Stimulated activated CD8-positive, alpha-beta memory T cell treated with anti-CD3 and anti-CD28 coated beads, Interleukin-12 subunit alpha, Interleukin-12 subunit beta, amount 100 ng/mL, for 24 hours (primary cell): ENCODE results near the gene EFNB3.

Experiments
- DNase-seq: peaks from one replicate; pipeline ENCODE4 v3.0.0-alpha.2; 2020; ENCODE audit errors: extremely low read depth

Gene EFNB3

DNA sequence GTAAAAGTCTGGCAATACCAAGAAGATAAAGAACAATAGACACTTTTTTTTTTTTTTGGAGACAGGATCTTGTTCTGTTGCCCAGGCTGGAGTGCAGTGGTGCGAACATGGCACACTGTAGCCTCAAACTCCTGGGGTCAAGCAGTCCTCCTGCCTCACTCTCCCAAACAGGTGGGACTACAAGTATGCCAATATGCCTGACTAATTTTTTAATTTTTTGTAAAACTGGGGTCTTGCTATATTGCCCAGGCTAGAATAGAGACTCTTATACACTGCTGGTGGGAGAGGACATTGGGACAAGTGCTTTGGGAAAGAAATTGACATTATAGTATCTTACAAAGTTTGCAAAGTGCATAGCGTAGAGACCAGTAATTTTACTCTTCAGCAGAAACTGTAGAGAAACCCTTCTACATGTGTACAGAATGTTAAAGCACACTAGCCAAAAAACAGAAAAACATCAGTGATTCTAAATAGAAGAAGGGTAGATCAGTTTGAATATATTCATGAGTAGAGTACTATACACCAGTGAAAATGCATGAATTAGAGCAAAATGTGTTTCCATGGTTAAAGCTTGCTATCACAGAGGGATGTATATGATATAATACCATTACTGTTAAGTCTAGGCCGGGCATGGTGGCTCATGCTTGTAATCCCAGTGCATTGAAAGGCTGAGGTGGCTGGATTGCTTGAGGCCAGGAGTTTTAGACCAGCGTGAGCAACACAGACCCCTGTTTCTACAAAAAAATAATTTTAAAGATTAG lies 7.0 kb upstream of the EFNB3 start:
- DNase-seq, result no peak

DNA sequence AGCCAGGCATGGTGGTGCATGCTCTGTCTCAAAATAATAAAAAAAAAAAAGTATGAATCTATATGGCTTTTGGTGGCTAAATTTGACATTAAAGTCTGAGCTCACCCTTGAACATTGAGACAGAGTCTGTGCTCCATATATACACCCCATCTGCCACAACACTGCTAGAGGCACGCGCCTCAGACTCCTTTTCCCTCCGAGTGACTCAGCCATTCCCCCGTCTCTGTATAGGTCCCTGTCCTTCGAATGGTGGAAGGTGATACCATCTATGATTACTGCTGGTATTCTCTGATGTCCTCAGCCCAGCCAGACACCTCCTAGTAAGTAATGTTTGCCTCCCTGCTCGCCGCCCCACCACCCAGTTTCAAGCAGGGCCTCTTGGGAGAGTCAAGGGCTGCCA lies 4.5 kb upstream of the EFNB3 start:
- no peak for DNase-seq

DNA sequence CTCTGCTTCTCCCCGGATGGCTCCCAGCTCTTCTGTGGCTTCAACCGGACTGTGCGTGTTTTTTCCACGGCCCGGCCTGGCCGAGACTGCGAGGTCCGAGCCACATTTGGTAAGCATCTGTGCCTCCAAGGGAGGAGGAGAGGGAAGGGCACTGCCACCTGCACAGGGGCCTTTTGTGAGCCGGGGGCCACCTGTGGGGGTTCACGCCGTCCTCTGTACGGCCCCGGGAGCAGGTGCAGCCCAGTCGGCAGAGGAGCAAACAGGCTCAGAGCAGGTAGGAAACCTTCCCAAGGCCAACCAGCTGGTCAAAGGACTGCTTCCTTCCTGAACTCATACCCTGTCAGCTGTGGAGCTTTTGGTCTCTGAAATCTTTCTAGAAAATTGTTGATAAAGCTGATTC lies 3.3 kb upstream of the EFNB3 start:
- no peak for DNase-seq

DNA sequence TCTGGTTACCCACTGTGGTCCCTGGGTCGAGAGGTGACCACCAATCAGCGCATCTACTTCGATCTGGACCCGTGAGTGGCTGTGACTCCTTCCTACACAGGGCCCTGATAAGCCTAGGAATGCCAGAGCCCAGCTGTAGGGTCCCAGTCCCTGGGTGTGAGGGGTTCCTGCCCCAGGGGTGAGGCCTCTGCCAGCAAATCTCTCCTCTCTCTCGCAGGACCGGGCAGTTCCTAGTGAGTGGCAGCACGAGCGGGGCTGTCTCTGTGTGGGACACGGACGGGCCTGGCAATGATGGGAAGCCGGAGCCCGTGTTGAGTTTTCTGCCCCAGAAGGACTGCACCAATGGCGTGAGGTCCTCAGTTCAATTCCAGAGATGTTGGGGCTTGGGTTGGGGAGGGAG lies 2.2 kb upstream of the EFNB3 start:
- no peak for DNase-seq

DNA sequence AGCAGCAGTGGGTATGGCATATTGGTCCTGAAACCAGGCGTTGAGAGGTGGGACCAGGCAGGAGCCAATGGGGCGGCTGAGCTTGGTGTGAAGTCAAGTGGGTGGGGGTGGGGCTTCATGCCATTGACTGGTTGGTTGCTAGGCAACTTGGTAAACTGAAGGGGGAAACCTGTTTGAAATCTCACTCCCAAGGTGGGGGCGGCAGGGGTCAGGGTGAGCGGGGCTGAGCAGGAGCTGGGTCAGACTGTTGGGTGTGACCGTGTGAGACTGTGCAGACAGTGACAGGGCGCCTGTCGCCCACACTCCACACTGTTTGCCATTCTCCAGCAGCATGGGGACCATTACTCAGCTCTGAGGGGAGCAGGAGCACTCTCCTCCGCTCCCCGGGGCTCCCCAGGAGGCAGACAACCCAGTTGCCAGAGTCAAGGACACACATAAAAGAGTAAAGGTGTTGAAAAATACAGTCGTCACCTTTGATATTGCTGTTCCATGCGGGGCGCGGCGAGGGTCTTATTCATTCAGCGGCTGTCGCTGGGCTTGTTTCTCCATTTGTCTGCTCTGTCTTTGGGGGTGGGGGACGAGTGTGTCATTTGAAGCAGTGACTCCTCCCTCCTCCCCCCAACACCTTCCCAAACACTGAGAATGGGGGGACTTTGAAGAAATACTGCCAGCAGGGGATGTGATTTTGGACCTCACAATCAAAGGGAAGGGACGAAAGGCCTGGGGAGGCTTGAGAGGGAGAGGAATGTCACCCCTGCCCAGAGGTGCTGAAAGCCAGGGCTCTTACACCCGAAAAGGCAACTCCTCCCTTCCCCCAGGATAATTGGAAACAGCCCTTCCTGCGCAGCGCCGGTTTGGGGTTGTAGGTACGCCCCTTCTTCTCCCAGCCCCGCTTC lies 1.2 kb upstream of the EFNB3 start:
- no peak for DNase-seq

DNA sequence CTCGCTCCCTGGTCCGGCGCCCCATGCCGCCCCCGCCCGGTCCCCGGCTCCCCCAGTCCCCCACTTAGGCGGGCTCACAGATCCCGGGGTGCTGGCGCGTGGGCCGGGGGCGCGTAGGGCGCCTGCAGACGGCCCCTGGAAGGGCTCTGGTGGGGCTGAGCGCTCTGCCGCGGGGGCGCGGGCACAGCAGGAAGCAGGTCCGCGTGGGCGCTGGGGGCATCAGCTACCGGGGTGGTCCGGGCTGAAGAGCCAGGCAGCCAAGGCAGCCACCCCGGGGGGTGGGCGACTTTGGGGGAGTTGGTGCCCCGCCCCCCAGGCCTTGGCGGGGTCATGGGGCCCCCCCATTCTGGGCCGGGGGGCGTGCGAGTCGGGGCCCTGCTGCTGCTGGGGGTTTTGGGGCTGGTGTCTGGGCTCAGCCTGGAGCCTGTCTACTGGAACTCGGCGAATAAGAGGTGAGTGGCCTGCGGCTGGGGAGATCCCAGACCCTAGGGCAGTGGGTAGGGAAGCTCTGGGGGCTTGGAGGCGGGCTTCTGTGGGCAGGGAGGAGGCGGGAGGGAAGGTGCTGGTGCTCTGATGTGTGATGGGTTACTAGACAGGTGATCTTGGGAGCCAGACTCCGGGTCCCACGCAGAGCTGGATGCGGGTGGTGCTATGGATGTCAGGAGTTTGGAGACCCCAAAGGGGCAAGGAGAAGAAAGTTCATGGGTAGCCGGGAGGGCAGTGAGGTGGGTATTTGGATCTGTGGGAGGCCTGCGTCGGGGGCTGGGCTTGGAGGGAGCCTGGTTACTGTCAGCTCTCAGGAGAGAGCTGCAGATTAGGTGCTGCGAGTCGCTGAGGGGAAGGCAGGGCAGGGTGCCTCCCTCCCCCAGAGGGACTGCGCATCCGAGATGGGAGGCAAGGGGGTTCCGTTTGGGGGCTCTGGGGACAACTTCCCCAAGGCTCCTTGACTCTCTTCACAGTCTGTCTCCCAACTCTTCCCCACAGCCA lies 560 bp downstream of the EFNB3 start:
- no peak for DNase-seq

DNA sequence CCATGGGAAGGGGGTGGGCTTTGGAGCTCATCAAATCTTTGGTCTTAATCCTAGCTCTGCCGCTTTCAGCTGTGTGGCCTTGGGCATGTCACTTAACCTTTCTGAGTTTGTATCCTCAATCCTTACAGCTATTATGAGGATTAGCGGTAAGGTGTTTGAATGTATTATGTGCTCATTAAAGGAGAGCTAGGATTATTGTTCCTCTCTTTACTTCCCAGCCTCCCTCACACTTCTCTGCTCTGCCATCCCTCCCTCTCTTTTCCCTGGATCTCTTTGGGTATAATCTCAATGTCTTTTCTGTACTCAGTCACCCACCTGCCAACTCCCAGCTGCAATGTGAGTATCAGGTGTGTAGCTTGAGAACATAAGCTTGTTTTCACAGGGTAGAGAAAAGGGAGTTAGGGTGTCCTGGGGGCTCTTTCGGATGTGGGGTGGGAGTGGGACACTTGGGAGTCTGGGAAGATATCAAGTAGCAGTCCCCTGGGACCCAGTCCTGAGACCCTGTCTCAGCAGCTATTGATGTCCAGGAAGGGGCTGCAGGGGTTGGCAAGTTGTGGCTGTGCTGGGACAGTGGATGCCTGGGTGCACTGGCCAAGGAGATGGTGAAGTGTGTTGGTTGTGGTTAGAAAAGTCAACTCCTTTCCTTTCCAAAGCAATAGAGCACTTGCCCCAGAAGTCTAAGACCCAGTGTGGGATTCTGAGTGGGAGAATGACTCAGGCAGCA lies 1.8 kb downstream of the EFNB3 start:
- no peak for DNase-seq

DNA sequence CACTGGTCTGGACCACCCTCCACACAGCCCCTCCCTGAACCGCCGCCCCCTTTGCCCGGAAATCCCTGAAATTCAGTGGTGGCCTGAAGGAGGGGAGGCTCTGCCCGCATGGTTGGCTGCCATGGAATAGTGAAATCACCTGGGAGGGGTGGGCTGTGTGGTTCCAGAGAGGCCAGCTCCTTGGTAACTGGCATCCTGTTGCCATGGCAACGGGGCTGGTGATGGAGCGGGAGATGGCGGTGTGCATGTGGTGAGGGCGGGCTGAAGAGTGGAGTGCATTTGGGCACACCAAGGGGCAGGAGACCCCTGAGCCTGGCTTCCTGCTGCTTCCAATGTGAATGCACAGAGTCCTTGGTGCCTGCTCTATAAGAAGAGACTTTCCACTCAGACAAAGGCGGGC lies 2.4 kb downstream of the EFNB3 start:
- no peak for DNase-seq

DNA sequence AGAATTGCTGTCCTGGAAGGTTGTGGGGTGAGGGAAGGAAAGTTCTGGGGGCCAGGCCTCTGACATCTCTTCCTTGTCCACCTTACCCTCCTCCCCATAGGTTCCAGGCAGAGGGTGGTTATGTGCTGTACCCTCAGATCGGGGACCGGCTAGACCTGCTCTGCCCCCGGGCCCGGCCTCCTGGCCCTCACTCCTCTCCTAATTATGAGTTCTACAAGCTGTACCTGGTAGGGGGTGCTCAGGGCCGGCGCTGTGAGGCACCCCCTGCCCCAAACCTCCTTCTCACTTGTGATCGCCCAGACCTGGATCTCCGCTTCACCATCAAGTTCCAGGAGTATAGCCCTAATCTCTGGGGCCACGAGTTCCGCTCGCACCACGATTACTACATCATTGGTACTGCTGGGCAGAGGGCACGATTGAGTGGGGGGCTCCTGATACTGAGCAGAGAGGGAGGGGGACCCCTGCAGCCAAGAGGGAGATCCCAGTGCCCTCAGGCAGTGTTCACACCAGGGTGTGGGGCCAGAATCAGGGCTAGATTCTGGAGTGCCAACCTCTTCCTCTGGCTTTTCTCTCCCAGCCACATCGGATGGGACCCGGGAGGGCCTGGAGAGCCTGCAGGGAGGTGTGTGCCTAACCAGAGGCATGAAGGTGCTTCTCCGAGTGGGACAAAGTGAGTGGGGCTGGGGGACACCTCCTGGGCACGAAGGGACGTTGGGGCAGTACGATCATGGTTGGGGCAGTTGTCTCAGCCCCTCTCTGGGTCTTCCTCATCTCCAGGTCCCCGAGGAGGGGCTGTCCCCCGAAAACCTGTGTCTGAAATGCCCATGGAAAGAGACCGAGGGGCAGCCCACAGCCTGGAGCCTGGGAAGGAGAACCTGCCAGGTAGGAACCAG lies 3.1 kb downstream of the EFNB3 start:
- DNase-seq, result no peak

DNA sequence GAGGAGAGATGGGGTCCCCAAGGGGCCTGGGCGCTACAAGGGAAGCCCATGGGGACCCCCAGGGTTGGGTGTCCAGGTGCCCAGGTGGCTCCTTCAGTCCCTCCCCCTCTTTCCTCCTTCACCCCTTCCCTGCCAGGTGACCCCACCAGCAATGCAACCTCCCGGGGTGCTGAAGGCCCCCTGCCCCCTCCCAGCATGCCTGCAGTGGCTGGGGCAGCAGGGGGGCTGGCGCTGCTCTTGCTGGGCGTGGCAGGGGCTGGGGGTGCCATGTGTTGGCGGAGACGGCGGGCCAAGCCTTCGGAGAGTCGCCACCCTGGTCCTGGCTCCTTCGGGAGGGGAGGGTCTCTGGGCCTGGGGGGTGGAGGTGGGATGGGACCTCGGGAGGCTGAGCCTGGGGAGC lies 4.0 kb downstream of the EFNB3 start:
- no peak for DNase-seq

DNA sequence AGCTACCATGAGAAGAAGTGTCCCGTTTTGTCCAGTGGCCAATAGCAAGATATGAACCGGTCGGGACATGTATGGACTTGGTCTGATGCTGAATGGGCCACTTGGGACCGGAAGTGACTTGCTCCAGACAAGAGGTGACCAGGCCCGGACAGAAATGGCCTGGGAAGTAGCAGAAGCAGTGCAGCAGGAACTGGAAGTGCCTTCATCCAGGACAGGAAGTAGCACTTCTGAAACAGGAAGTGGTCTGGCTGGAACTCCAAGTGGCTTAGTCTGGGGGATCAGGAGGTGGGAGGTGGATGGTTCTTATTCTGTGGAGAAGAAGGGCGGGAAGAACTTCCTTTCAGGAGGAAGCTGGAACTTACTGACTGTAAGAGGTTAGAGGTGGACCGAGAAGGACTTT lies 5.3 kb downstream of the EFNB3 start:
- DNase-seq, result no peak

DNA sequence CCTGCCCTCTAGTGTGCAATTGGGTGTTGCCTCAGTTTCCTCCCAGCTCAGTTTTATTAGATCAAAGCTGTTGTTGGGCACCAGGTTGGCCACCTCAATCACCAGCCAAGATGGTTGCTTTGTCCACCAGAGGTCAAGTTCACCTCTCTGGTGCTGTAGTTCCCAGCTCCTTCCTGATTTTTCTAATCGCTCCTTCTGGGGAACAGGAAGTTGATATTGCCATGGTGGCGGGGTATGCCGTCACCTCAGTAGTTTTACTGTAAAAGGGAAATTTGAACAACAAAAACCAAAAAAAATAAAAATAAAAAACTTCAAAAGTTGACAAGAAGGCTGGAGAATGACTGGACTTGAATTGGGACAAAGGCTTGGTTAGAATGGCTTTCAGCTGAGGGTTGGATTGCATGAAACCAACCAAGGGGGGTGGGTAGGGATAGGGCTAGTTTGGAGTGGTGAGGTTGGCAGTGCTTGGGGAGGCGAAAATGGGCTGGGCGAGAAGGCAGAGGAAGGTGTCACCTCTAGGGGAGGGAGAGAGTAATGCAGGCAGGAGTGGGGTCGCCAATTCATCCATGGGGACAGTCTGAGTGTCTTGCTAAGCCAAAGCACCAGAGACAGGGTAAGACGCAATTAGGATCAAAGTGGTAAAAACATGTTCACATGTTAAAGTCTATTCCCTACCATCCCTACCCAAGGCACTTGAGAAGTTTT lies 6.2 kb downstream of the EFNB3 start:
- DNase-seq, result no peak

DNA sequence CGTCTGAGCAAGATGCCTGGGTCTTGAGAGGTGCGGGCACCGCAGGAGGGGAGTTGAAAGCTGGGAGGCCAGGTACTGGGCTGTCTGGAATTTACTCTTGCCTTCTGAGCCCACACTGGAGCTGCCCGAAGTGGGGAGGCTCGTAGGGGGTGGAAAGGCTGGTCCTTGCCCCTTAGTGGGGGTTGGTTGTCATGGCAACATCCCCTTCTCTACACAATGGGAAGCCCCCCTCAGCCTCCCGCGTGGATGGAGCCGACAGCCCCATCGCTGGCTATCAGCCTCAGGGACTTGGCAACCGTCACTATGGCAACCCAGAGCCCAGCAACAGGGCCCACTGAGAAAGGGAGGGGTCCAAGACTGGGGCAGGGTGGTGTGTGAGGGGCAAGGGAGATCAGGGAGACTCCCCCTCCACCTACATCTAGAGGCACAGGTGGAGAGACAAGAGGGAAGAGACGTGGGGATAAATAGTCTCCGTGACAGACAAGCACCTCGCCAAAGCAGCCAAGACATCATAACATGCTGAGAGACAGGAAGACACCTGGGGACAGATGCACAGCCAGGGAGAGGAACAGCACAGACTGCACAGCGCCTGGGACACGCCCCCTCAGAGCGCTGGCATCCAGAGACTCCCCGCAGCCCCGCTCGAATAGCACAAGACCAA lies 7.2 kb downstream of the EFNB3 start:
- DNase-seq, result no peak

DNA sequence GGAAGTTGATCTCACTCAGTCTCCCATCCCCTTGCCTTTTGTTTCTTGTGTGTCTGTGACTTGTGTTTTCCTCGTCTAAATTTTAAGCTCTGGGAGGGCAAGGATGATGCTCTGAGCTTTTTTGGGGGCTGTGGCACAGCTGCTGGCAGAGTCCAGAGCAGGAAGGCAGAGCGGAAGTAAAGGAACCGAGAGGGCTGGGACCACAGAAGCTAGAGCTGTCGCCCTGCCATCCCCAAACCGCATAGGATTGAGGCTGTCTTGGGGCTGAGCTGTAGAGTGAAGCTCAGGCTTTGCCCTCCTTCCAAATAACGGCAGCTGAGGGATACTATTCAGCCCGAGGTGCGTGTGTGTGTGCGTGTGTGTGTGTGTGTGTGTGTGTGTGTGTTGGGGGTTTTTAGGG lies 8.8 kb downstream of the EFNB3 start:
- no peak for DNase-seq

DNA sequence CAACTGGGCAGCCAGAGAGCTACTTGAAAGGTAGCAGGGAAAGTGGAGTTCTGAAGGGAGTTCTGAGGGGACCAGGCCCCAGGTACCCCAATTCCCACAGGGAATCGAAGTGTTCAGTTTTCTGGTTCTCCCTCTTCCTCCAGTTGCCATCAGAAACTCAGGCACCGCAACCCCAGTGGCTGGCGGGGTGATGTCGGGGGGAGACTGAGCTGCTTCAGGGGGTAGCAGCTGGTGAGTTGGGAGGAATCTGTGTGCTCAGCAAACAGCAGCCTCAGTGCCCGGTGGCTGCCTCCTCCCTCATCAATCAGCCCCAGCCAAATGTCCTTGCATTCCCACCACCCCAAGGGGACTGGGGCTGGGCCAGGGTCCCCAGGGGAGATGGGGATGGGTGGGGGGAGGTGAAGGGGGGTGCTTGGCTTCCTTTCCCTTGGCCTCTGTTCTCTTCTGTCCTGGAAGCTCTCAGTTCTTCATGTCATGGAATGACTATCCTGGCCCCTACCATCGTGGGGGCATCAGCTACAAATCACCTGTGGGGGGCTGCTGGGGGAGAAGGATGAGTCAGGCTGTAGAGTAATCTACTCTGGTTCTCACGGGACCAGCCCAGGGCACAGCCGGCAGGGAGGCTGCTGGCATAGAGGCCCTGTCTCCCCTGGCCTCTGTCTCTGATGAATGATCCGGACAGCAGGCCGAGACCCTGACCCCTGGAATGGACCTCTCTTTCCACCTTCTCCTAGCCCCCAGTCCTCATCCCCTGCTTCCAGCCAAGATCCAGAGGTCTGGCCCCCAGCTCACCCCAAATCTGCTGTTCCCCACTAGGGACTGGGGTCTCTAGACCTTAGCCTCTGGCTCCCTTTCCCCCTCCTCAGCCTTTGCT lies 10.0 kb downstream of the EFNB3 start:
- no peak for DNase-seq

DNA sequence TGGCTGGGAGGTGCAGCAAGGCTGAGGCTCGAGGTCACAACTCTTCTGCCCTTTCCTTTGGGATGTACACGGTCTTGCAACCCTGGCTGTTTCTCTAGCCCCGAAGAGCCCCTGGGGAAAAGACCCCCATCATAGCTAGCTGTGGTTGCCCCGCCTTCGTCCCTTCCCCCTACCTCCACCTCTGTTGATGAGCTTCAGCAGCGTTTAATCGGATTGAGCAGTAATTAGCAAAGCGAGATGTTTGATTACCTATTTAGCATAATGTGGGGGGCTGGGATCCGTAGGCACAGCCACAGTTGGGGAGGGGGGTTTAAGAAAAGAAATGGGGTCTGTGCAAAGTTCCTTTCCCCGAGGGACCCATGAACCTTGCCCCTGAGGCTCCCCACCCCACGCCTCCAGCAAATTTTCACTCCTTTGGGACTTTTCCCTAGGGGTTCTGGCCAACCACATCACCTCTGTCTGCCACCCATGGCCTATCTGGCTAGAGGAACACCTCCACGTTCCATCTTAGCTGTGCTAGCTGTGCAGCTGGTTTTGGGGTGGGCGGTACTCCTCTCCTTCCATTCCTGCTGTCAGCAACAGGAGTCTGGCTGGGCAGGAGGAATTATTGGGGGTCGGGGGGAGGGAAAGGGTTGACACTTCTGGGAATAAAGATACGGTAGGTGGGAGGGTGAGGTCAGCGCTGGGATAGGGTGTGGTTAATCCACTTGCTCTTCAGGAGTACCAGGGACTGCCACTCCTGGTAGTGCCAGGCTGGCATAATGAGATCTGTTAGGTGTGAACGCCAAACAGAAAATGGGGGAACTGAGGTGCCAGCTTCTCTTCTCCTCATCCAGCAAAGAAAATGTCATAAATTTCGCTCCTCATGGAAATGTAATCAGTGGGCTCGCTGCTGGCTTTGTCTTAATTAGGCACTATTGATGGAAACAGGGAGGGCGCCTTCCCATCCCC lies 11.2 kb downstream of the EFNB3 start:
- no peak for DNase-seq
